ENCODE data around the gene GRM1.

DNA sequence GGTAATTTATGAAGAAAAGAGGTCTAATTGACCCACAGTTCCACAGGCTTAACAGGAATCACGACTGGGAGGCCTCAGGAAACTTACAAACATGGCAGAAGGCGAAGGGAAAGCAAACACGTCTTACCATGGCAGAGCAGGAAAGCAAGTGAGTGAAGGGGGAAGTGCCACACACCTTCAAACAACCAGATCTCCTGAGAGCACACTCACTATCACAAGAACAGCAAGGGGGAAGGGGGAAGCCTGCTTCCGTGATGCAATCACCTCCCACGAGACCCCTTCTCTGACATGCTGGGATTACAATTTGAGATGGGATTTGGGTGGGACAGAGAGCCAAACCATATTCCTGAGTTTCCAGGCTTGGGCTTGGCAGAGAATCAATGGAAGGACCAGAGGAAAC, 390.7 kb downstream of the GRM1 start:
- TF ChIP-seq, protein P1, sequence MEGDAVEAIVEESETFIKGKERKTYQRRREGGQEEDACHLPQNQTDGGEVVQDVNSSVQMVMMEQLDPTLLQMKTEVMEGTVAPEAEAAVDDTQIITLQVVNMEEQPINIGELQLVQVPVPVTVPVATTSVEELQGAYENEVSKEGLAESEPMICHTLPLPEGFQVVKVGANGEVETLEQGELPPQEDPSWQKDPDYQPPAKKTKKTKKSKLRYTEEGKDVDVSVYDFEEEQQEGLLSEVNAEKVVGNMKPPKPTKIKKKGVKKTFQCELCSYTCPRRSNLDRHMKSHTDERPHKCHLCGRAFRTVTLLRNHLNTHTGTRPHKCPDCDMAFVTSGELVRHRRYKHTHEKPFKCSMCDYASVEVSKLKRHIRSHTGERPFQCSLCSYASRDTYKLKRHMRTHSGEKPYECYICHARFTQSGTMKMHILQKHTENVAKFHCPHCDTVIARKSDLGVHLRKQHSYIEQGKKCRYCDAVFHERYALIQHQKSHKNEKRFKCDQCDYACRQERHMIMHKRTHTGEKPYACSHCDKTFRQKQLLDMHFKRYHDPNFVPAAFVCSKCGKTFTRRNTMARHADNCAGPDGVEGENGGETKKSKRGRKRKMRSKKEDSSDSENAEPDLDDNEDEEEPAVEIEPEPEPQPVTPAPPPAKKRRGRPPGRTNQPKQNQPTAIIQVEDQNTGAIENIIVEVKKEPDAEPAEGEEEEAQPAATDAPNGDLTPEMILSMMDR (IDR thresholded peaks at IDR 0.05; ENCODE audit: low read length): no peak
- TF ChIP-seq EZH2 (IDR thresholded peaks at IDR 0.05; ENCODE audit: borderline replicate concordance, low read length): no peak
